H1 (cell line): ENCODE measurements around the gene RGS16. TPM values are rescaled to one million over a fixed set of nuclear protein-coding genes. Genes with fewer than 3 reads are reported as not detected.

Source experiments
- CTCF ChIA-PET: fragments of 300-600 bp; sonication (Branson Sonifier 250); formaldehyde crosslinking; loops from one replicate; lab custom pipeline; 2021; ENCODE audit not compliant: partially characterized antibody; lab: Charles Lee
- POLR2A ChIA-PET: fragments of 300-600 bp; sonication (Branson Sonifier 250); formaldehyde crosslinking; loops from one replicate; lab custom pipeline; 2021; ENCODE audit warnings: inconsistent platforms; ENCODE audit not compliant: partially characterized antibody; lab: Charles Lee
- DNase-seq, 2 experiments: peaks; one replicate each; pipeline versions ENCODE4 v3.0.0 to v3.0.0-alpha.2; 2010 to 2022; ENCODE audit warnings: low spot score in 2 of 2, low read depth in 1 of 2, mixed read lengths in 1 of 2
- FAIRE-seq: peaks from 2 replicates; lab custom pipeline; 2011; peaks lifted over from hg19 to GRCh38; lab: Jason Lieb, UNC
- H2AFZ ChIP-seq: 2 replicates; pipeline ENCODE4 v1.8.1; 2012; ENCODE audit warnings: low read length, inconsistent platforms
- H2AK5ac ChIP-seq: 2 replicates; pipeline ENCODE4 v1.6.1; 2013; ENCODE audit warnings: low read depth, low read length
- H2BK120ac ChIP-seq: replicated peaks from 2 replicates; pipeline ENCODE3; 2013; ENCODE audit warnings: low read depth, low read length, inconsistent platforms
- H2BK12ac ChIP-seq: 2 replicates; pipeline ENCODE4 v1.6.1; 2013; ENCODE audit warnings: low read depth, low read length
- H2BK15ac ChIP-seq: 2 replicates; pipeline ENCODE4 v1.6.1; 2013; ENCODE audit warnings: low read length
- H2BK20ac ChIP-seq: 2 replicates; pipeline ENCODE4 v1.6.1; 2013; ENCODE audit warnings: low read length
- H2BK5ac ChIP-seq: 2 replicates; pipeline ENCODE4 v1.6.1; 2013; ENCODE audit warnings: low read depth, low read length
- H3K14ac ChIP-seq: 2 replicates; pipeline ENCODE4 v1.6.1; 2013; ENCODE audit warnings: inconsistent platforms; ENCODE audit not compliant: insufficient read length
- H3K18ac ChIP-seq: 2 replicates; pipeline ENCODE4 v1.6.1; 2013; ENCODE audit warnings: low read length; ENCODE audit errors: extremely low read depth
- H3K23ac ChIP-seq: 2 replicates; pipeline ENCODE4 v1.6.1; 2013; ENCODE audit warnings: inconsistent platforms; ENCODE audit not compliant: insufficient read length
- H3K23me2 ChIP-seq: 2 replicates; pipeline ENCODE4 v1.6.1; 2013; ENCODE audit warnings: low read depth, low read length
- H3K27ac ChIP-seq: 2 replicates; pipeline ENCODE4 v1.6.1; 2011; ENCODE audit warnings: low read depth, low read length, inconsistent platforms
- H3K27me3 ChIP-seq, 4 experiments: replicated peaks in 1 of 4; 1 replicate in 1 of 4; 2 replicates in 3 of 4; pipeline versions ENCODE4 v1.6.1 to v1.8.1; 2011 to 2013; ENCODE audit warnings: low read length in 3 of 4, mild to moderate bottlenecking in 3 of 4, inconsistent platforms in 2 of 4, mixed read lengths in 2 of 4, moderate library complexity in 1 of 4; ENCODE audit not compliant: control insufficient read depth in 3 of 4, insufficient read depth in 3 of 4; ENCODE audit errors: extremely low read depth in 1 of 4
- H3K36me3 ChIP-seq, 4 experiments: 2 replicates each; pipeline versions ENCODE4 v1.6.1 to v1.8.1; 2011 to 2013; ENCODE audit warnings: mild to moderate bottlenecking in 4 of 4, low read length in 3 of 4, moderate library complexity in 2 of 4, control low read depth in 1 of 4, inconsistent platforms in 1 of 4; ENCODE audit not compliant: insufficient read depth in 4 of 4, control insufficient read depth in 2 of 4
- H3K4ac ChIP-seq: replicated peaks from 2 replicates; pipeline ENCODE3; 2013; ENCODE audit warnings: low read length, low read depth, mixed read lengths, inconsistent platforms; ENCODE audit not compliant: insufficient read length
- H3K4me1 ChIP-seq, 4 experiments: replicated peaks in 1 of 4; 1 replicate in 1 of 4; 2 replicates in 3 of 4; pipeline versions ENCODE4 v1.6.1 to v1.8.1; 2011 to 2013; ENCODE audit warnings: low read length in 3 of 4, inconsistent platforms in 2 of 4, mixed read lengths in 1 of 4; ENCODE audit not compliant: insufficient read depth in 4 of 4, control insufficient read depth in 3 of 4
- H3K4me2 ChIP-seq, 2 experiments: 2 replicates each; pipeline versions ENCODE4 v1.6.1 to v1.8.1; 2011 to 2013; ENCODE audit warnings: low read depth in 2 of 2, low read length in 2 of 2, control low read depth in 1 of 2, inconsistent platforms in 1 of 2, mild to moderate bottlenecking in 1 of 2; ENCODE audit not compliant: insufficient read depth in 1 of 2
- H3K4me3 ChIP-seq, 4 experiments: fragments of 200-600, 300-600 bp in 1 of 4; sonication (generic), shearing (Covaris generic), sonication (Bioruptor Twin) in 1 of 4; 2 replicates each; pipeline versions ENCODE4 v1.5.1 to v1.8.1; 2011 to 2016; ENCODE audit warnings: low read length in 4 of 4, low read depth in 3 of 4, control low read depth in 2 of 4, inconsistent platforms in 2 of 4, mild to moderate bottlenecking in 2 of 4, mixed read lengths in 1 of 4, moderate library complexity in 1 of 4; ENCODE audit not compliant: insufficient read depth in 2 of 4; ENCODE audit errors: extremely low read depth in 1 of 4
- H3K56ac ChIP-seq: replicated peaks from 2 replicates; pipeline ENCODE3; 2013; ENCODE audit warnings: low read depth, mild to moderate bottlenecking, mixed read lengths, low read length, inconsistent platforms; ENCODE audit not compliant: insufficient read length
- H3K79me1 ChIP-seq: 2 replicates; pipeline ENCODE4 v1.6.1; 2013; ENCODE audit warnings: low read depth, low read length, control low read depth
- H3K79me2 ChIP-seq, 2 experiments: 2 replicates each; pipeline versions ENCODE4 v1.6.1 to v1.8.1; 2012 to 2013; ENCODE audit warnings: low read length in 2 of 2, mild to moderate bottlenecking in 2 of 2, inconsistent platforms in 1 of 2; ENCODE audit not compliant: insufficient read depth in 2 of 2, control insufficient read depth in 1 of 2
- H3K9ac ChIP-seq, 4 experiments: replicated peaks in 1 of 4; 1 replicate in 1 of 4; 2 replicates in 3 of 4; pipeline versions ENCODE4 v1.6.1 to v1.8.1; 2011 to 2013; ENCODE audit warnings: low read depth in 3 of 4, low read length in 3 of 4, control low read depth in 2 of 4, mild to moderate bottlenecking in 2 of 4, moderate library complexity in 2 of 4, inconsistent platforms in 1 of 4; ENCODE audit errors: extremely low read depth in 1 of 4
- H3K9me3 ChIP-seq, 2 experiments: 2 replicates each; pipeline versions ENCODE4 v1.6.1 to v1.8.1; 2012 to 2013; ENCODE audit warnings: mild to moderate bottlenecking in 2 of 2, moderate library complexity in 2 of 2, control low read depth in 1 of 2, inconsistent platforms in 1 of 2, low read depth in 1 of 2, low read length in 1 of 2, mixed read lengths in 1 of 2; ENCODE audit not compliant: insufficient read depth in 2 of 2
- H4K20me1 ChIP-seq, 2 experiments: replicated peaks in 1 of 2; 2 replicates each; pipeline versions ENCODE3 to v1.8.1; 2011 to 2013; ENCODE audit warnings: inconsistent platforms in 2 of 2, low read length in 2 of 2, mild to moderate bottlenecking in 1 of 2; ENCODE audit not compliant: insufficient read depth in 2 of 2, control insufficient read depth in 1 of 2
- H4K5ac ChIP-seq: 2 replicates; pipeline ENCODE4 v1.6.1; 2013; ENCODE audit warnings: low read length, low read depth, mixed read lengths, inconsistent platforms; ENCODE audit not compliant: insufficient read length
- H4K8ac ChIP-seq: 2 replicates; pipeline ENCODE4 v1.8.0; 2013; ENCODE audit warnings: mild to moderate bottlenecking, moderate library complexity, low read length, inconsistent platforms; ENCODE audit not compliant: insufficient read depth; ENCODE audit errors: extremely low read depth
- H4K91ac ChIP-seq: replicated peaks from 2 replicates; pipeline ENCODE3; 2013; ENCODE audit warnings: low read length, mixed read lengths, inconsistent platforms; ENCODE audit not compliant: insufficient read length
- CBX5 ChIP-seq: fragments of 300-800, 300-1000 bp; sonication (generic); IDR thresholded peaks from 2 replicates; pipeline ENCODE4 v1.7.1; 2016; ENCODE audit warnings: antibody characterized with exemption, low read length, low read depth
- CEBPB ChIP-seq: IDR thresholded peaks from 2 replicates; pipeline ENCODE4 v1.6.1; 2012; ENCODE audit warnings: low read depth, low read length
- CREB1 ChIP-seq: IDR thresholded peaks from 2 replicates; pipeline ENCODE4 v1.6.1; 2012; ENCODE audit warnings: inconsistent platforms
- CTBP2 ChIP-seq: IDR thresholded peaks from 2 replicates; pipeline ENCODE4 v1.7.0; 2011; ENCODE audit warnings: borderline replicate concordance, mild to moderate bottlenecking, moderate library complexity, mixed read lengths, low read length; ENCODE audit not compliant: insufficient read depth, insufficient read length
- EGR1 ChIP-seq: IDR thresholded peaks from 2 replicates; pipeline ENCODE4 v1.6.1; 2011; ENCODE audit warnings: low read depth, low read length, borderline replicate concordance
- EP300 ChIP-seq, 2 experiments: IDR thresholded peaks; 1 replicate in 1 of 2; 2 replicates in 1 of 2; pipeline ENCODE4 v1.6.1; 2011 to 2012; ENCODE audit warnings: low read depth in 2 of 2, low read length in 2 of 2, mild to moderate bottlenecking in 2 of 2, borderline replicate concordance in 1 of 2, inconsistent platforms in 1 of 2, moderate library complexity in 1 of 2
- FOSL1 ChIP-seq: IDR thresholded peaks from 2 replicates; pipeline ENCODE4 v1.6.1; 2011; ENCODE audit warnings: mild to moderate bottlenecking, low read depth, low read length, moderate library complexity; ENCODE audit not compliant: insufficient read depth
- POLR2AphosphoS5 ChIP-seq: IDR thresholded peaks from 2 replicates; pipeline ENCODE4 v1.6.1; 2011; ENCODE audit warnings: low read depth, low read length
- SAP30 ChIP-seq: fragments of 300-600 bp; sonication (generic); IDR thresholded peaks from 2 replicates; pipeline ENCODE4 v1.7.1; 2012; ENCODE audit warnings: low read length, moderate library complexity, mild to moderate bottlenecking, inconsistent platforms; ENCODE audit not compliant: insufficient read depth, insufficient replicate concordance
- SIRT6 ChIP-seq: IDR thresholded peaks from one replicate; pipeline ENCODE4 v1.7.1; 2012; ENCODE audit warnings: low read length, inconsistent platforms
- SIX5 ChIP-seq: IDR thresholded peaks from 2 replicates; pipeline ENCODE4 v1.6.1; 2011; ENCODE audit warnings: mild to moderate bottlenecking, low read depth, low read length
- TEAD4 ChIP-seq: IDR thresholded peaks from 2 replicates; pipeline ENCODE4 v1.6.1; 2012; ENCODE audit warnings: low read depth, low read length, inconsistent platforms, mixed read lengths
- ZNF274 ChIP-seq: IDR thresholded peaks from 2 replicates; pipeline ENCODE4 v1.7.0; 2012; ENCODE audit warnings: low read length, borderline replicate concordance; ENCODE audit errors: extremely low read depth
- WGBS, 2 experiments: shearing (Covaris generic) in 1 of 2; methylation state at CpG; one replicate each; pipeline versions ENCODE4 v1.1.6 to v1.1.7; 2013 to 2015; ENCODE audit warnings: low lambda C conversion rate in 2 of 2, mixed read lengths in 2 of 2, inconsistent platforms in 1 of 2, low coverage in 1 of 2, missing lambda C conversion rate in 1 of 2; ENCODE audit not compliant: insufficient replicate concordance in 2 of 2, insufficient coverage in 1 of 2, insufficient read length in 1 of 2; ENCODE audit errors: extremely low coverage in 1 of 2, missing lambda C conversion rate in 1 of 2; 5-methylcytosine and 5-hydroxymethylcytosine counted together
- polyA plus RNA-seq, 7 experiments: library from polyadenylated mRNA; depleted of rRNA in 3 of 7; stranded (reverse) in 5 of 7; unstranded in 2 of 7; fragments of >200 nt in 5 of 7; fragments of 200-250 nt in 2 of 7; gene quantifications; 1 replicate in 5 of 7; 2 replicates in 1 of 7; 4 replicates in 1 of 7; pipeline versions ENCODE4 v1.2.1 to v1.2.3, GENCODE V29; 2011 to 2013; ENCODE audit warnings: missing spikeins in 2 of 7, mixed read lengths in 2 of 7
- total RNA-seq: library from RNA; stranded (reverse); fragmentation: NEBNext Ultra II Directional; extraction: Animal tissue kit (Norgen Biotek cat#: 25700); gene quantifications from 2 replicates; pipeline ENCODE4 v1.2.1, GENCODE V29; 2021
- TF ChIP-seq, protein P1 (sequence below): IDR thresholded peaks from 2 replicates; pipeline ENCODE4 v1.6.1; 2012; ENCODE audit warnings: low read length, inconsistent platforms

Gene RGS16
- total and polyA plus RNA-seq, 2 of the 8 experiments (the other 6 are each of a cell fraction or from before 2014, with no cell fraction given), result 5.7 to 9.8 TPM

DNA sequence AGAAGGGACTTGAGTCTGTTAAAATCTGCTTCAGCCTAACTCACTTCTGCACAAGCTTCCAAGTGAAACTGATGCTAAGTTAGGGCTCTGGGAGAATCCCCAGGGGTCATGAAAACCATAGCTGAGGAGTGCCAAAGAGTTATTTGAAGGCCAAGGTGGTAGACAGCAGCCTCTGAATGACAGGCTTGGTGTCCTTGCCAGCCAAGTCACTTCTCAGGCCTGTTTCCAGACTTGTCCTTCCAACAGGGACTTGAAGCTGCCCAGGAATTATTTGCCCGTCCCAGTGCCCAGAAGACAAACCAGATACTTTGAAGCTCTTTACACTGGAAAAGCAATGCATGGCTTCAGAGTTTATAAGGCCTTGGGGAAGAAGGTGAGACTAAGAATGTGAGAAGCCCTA, 48.7 kb downstream of the RGS16 start:
- H2BK120ac ChIP-seq, result no peak overlapping the region
- H3K27ac ChIP-seq, result no peak overlapping the region
- H2BK15ac ChIP-seq, result no peak overlapping the region
- H3K36me3 ChIP-seq, result no peaks in the 10 kb centered on the region
- no peak overlapping the region for H3K4me3 ChIP-seq
- H4K8ac ChIP-seq, result no peak overlapping the region
- no peak overlapping the region for H2AK5ac ChIP-seq
- no peak overlapping the region for H3K4me2 ChIP-seq
- H2BK20ac ChIP-seq, result no peak overlapping the region
- no peaks in the 10 kb centered on the region for H3K79me2 ChIP-seq
- H3K27me3 ChIP-seq, result no peaks in the 10 kb centered on the region
- no peak overlapping the region for H4K5ac ChIP-seq
- H2AFZ ChIP-seq, result no peak overlapping the region
- H3K18ac ChIP-seq, result no peak overlapping the region
- no peak overlapping the region for H3K4ac ChIP-seq
- POLR2A ChIA-PET, result no interaction called here
- H3K23ac ChIP-seq, result no peak overlapping the region
- FAIRE-seq, result no peak
- H3K9ac ChIP-seq, result no peak overlapping the region
- H3K4me1 ChIP-seq, result no peaks in the 10 kb centered on the region
- no peak overlapping the region for H2BK12ac ChIP-seq
- no peaks in the 10 kb centered on the region for H3K79me1 ChIP-seq
- WGBS, 2 experiments, result 87% methylated on average over 1 of the region's 1 CpG; no CpG with 5 or more reads in 1 of the 2 experiments
- H2BK5ac ChIP-seq, result no peak overlapping the region
- TF ChIP-seq EGR1 (no peak), POLR2AphosphoS5 (no peak), CTBP2 (no peak), TEAD4 (no peak), SIX5 (no peak), SAP30 (no peak), EP300 (IDR thresholded peaks at IDR 0.05; ENCODE audit: borderline replicate concordance in 1 of 2, low read depth in 2 of 2, low read length in 2 of 2) (no peak), SIRT6 (no peak), CEBPB (no peak), CBX5 (no peak), ZNF274 (no peak), CREB1 (no peak), FOSL1 (no peak)
- TF ChIP-seq, protein P1, sequence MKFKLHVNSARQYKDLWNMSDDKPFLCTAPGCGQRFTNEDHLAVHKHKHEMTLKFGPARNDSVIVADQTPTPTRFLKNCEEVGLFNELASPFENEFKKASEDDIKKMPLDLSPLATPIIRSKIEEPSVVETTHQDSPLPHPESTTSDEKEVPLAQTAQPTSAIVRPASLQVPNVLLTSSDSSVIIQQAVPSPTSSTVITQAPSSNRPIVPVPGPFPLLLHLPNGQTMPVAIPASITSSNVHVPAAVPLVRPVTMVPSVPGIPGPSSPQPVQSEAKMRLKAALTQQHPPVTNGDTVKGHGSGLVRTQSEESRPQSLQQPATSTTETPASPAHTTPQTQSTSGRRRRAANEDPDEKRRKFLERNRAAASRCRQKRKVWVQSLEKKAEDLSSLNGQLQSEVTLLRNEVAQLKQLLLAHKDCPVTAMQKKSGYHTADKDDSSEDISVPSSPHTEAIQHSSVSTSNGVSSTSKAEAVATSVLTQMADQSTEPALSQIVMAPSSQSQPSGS, result no peak
- TF ChIP-seq, all 59 proteins: peak for 0
- Histone ChIP-seq H4K91ac (no peak overlapping the region), H3K56ac (no peak overlapping the region), H3K14ac (no peak overlapping the region), H3K9me3 (no peaks in the 10 kb centered on the region; a peak in 1 of 4 replicates), H3K23me2 (no peaks in the 10 kb centered on the region), H4K20me1 (no peaks in the 10 kb centered on the region)
- no peak for DNase-seq
- CTCF ChIA-PET, result no interaction called here
